Hepatic stellate cell (primary cell): ENCODE measurements around the gene SETD5.
"Not testable (repeated sequence)": the region's sequence is repeated elsewhere in the genome, so short reads cannot be mapped to it uniquely, and the experiment has no call there.

Experiments used
- DNase-seq: peaks from one replicate; pipeline ENCODE4 v3.0.0; 2011; ENCODE audit warnings: low spot score

The SETD5 gene

DNA sequence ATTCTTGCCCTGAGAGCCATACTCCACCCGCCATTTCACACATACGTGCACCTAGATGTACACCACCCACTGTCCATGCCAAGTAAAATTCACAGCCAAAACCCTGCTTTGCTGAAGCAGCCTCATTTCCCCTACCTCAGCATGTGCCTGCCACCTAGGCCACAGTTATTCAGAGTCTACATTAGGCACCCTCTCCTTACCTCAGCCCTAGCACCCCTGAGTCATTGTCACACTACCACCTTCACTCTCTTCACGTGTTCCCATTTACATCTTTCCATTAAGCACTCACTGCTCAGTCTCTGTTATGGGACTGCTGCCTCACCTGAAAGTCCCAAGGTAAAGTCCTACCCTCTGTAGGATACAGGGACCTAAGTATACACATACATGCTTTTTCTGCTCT lies 70.0 kb downstream of the SETD5 start:
- no peak for DNase-seq

DNA sequence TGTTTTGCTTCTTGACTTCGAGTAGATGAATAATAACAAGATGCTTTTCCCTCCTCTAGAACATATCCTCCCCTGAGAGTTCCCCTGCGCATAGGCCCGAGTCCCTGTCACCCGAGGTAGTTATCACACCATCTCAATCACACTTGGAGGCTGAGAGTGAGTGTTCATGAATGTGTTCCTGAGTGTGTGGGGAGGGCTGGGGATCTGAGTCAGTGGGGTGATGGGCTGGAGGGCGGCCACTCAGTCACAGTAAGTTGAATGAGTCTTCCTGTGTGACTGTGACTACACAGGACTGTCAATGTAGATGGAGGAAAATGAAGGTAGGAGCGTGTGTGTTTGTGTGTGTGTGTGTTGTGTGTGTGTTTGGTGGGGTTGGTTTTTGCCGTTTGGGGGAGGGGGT lies 71.0 kb downstream of the SETD5 start:
- no peak for DNase-seq

DNA sequence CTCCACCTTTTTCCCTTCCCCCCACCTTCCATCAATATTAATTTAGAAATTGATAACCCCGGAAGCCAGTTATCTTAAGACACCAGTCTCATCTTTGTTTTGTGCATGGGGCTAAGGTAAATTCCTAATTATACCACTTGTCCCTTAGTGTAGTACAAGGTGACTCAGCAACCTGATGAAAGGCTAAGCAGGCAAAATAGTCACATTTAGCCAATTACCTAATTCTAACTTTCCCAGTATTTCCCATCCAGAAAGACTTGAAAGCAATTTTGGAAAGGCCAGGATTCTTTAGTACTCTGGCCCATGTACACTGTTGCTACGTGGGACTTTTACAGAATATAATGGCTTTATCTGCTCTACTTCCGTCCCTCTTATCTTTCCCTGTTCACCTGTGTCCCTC lies 72.6 kb downstream of the SETD5 start:
- DNase-seq, result no peak

DNA sequence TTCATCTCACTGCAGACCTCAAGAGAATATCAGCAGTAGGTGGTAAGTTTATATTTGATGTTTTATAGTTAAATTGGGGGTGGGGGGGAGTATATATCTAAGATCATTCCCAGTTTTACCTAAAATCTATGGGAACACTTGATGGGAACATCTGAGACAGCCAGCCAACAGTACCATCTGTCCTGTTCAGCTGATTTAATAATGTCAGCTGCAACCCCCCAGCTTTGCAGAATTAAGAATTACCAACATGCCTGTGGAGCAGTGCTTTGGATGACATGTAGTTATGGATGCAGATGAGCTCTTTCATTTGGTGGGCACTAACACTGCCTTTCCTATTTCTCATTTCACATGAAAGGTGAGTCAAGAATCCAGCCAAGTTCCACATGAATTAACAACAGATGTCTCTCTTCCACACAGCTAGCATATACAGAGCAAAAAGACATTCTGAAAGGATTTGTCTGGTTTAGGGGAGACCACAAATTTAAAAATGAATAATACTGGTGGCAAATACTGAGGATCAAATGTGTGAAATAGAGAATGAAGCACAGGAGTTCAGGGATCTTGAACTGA lies 76.2 kb downstream of the SETD5 start:
- no peak for DNase-seq

DNA sequence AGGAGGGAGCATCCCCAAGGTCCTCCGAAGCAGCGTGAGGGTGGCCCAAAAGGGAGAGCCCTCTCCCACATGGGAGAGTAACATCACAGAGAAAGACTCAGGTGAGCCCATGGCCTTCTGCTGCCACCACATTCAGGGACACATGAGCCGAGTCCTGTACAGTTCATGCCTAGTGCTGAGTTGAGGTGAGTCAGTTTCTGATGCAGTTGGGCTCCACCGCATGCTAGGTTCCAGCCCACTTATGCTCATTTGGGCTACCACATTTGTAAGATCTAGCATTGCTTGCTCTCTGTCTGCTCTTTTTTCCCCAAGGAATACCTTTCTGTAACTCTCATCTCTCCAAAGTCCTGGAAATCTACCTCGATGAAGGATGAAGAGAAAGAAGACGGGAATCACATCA lies 77.1 kb downstream of the SETD5 start:
- no peak for DNase-seq

DNA sequence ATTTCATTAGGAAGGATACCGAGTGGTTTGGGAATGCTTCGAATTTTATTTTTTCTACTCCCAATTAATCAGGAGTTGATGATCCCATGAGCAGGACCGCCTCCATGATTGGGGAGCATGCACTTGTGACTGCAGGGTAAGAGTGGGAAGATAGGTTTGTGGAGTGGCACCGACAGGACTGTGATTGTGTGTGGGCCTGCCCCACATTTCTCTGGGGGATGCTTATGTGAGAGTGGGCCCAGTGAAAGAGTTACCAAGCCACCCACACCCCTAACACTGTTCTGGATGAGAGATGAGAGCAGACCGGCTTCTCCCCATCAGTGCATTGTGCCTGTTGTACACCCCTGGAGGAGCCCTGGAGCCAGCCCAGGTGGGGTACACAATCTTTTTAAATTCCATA lies 79.5 kb downstream of the SETD5 start:
- DNase-seq, result no peak

DNA sequence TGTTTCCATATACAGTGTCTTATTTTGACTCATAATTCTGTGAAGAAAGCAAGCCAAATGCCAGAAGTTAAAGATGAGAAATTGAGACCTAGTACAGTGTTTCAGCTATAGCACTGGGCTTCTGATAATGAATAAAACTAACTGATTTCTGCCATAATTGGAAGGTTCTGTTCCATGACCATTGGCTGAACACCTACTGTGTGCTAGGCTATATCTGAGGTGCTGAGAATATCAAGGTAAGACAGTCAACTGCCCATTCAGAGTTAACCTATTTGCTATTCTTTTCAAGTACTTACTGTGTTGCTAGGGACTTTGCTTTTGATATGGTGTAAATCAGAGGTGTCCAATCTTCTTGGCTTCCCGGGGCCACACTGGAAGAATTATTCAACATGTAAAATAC lies 82.8 kb downstream of the SETD5 start:
- no peak for DNase-seq

DNA sequence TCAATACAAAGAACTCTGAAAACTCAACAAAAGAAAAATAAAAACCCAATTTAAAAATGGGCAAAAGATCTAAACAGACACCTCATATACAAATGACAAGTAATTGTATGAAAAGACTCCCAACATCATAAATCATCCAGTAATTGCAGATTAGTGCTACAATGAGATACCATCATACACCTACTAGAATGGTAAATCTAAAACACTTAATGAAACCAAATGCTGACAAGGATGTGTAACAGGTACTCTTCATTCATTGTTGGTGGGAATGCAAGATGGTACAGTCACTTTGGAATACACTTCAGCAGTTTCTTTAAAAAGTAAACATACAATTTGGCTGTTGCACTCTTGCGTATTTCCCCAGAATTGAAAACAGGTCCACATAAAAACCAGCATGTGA lies 87.8 kb downstream of the SETD5 start:
- no peak for DNase-seq

DNA sequence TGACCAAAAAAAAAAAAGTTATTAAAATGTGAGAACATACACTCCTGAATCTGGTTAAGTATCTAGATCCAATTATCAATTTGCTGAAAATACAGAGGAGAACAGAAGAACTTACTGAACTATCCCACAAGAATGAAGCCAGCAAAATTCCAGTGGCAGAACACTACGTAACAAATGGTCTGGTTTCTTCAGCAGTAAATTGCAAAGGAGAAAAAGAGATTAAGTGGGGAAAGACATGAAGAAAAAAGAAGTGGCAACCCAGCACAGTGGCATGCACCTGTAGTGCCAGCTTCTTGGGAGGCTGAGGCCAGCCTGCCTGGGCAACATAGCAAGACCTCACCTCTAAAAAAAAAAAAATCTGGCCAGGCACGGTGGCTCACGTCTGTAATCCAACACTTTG lies 94.1 kb downstream of the SETD5 start:
- DNase-seq, result no peak

DNA sequence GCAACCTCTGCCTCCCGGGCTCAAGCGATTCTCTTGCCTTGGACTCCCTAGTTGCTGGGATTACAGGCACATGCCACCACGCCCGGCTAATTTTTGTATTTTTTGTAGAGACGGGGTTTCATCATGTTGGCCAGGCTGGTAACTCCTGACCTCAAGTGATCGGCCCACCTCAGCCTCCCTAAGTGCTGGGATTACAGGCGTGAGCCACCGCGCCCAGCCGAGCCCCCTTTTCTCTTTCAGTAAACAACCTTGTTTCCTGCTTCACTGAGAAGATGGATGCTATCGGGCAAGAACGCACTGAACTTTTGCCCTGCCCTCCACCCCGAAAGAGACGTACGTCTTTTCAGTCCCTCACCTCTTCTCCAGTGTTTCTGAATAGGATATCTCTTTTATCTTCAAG lies 96.6 kb downstream of the SETD5 start:
- not testable (repeated sequence) for DNase-seq

DNA sequence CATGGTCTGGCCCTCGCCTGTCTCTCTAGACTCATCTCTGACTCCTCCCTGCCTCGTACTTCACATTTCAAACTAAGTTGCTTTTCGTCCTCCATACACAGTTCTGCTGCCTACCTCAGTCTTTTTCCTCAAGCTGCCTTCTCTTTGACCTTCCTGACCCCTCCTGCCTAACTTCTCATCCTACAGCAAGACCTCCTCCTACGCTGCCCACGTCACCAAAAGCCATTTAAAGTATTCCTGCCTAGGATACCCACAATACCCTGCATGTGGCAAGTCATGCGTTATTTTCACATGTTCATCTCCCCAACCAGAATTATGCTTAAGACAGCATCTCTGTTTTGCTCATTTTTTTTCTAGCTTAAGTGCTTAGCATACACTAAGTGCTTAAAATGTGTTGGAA lies 99.5 kb downstream of the SETD5 start:
- no peak for DNase-seq

DNA sequence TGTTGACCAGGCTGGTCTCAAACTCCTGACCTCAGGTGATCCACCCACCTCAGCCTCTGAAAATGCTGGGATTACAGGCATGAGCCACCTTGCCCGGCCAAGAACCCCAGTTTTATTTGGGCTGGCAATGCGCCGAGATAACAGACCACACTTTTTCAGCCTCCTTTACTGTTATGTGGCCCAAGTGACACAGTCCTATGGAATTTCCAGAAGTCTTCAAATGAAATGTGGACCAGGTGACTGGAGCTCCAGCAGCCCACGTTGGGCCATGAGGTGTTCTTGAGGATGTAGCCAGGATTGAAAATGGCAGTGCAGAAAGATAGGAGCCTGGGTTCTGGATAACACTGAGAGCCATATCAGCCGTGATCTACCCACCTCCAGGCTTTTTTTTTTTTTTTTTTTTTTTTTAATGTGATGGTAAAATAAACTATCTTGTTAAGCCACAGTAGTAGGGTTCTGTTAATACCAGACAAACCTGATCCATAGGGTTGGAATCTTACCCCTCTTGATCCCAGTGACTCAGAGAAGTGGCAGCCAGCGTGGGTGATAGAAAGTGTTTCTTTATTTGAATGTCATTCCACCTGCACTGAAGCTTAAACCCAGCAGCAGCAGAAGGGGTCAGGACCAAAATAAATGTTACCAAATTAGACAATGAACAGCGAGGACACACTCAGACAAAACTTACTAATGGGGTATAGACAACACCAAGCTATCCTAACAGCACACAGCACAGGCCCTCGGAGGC lies 100.6 kb downstream of the SETD5 start:
- DNase-seq, result no peak

DNA sequence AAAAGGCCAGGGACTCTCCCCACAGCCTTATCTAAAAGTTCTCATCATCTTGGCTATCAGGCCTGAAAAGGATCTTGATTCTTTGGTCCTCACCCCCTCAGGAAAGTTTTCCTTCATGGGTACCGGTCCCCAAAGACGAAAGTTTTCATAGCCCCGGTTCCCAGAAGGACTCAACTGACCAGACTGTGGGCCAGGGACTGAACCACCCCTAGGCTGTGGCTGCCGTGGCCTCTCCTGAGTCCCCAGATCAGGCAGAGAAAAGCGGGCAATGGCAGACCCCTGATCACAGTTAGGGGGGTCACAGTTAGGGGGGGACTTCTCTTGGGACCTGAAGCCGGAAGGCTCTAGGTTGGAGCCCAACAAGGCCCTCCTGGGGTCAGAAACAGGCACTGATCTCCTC lies 101.4 kb downstream of the SETD5 start:
- DNase-seq, result no peak

DNA sequence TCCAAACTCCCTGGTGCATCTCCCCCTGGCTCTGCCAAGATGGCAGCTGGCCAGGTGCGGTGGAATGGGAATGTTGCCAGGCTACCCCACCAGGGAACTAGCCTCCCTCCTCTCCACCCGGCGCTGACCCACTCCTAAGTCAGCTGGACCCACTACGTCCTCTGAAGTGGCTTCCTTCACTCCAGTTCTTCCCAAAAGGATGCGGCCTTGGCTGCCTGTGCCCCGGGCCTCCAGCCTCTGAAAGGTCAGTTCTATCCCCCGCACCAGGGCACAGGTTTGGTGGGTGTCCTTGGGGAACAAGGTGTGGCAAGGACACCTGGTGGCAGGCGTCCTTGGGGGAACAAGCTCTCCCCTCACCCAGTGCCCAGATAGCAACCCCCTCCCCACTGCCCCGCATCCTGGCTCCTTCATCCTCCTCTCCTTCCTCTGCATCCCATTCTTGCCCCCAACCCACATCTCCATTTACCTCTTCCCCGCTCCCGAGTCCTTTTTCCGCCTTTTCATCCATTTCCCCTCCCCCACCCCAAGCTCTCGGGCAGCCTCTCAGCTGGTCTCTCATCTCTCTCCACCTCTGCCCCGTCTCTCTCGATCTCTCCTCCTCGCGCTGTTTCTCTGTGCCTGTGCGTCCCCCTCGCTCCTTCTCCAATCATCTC lies 102.2 kb downstream of the SETD5 start:
- DNase-seq, result no peak

DNA sequence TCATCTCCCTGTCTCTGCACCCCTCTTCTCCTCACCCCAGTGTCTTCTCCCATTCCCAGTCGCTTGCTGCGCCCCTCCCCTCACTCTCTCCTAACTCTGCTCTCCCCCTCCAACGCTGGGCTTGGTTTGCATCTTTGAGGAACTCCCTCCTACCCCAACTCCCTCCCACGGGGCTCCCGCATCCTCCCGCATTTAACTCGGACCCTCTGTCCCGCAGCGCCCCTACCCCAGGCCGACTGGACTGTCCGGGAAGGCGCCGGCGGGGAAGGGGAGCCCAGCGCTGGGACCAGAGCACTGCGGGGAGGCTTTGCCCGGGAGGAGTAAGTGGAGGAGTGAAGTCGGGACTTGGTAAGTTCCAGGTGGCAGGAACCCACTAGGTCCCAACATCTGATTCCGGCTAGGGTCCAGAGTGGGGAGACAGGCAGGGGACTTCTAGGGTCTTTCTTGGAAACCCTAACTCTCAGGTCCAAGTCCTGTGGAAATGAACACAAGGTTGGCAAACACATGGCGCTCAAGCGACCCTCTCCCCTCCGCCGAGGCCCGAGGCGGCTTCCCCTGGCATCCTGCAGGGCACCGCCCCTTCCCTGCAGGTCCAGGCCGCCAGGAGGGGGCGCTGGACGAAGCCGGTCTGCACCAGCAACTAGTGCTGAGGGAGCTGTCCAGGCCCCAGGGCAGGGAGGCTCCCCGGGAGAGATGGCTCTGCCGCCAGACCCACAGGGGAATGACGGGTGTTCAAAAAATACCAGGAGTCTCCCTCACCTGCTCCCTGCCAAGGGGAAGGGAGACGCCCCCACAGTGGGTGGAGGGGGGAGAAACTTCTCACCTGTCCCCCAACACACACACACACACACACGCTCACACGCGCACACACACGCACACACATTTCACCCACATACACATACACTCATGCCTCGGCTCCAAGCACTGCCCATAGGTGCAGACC lies 103.0 kb downstream of the SETD5 start:
- DNase-seq, result peak; percentile 90

DNA sequence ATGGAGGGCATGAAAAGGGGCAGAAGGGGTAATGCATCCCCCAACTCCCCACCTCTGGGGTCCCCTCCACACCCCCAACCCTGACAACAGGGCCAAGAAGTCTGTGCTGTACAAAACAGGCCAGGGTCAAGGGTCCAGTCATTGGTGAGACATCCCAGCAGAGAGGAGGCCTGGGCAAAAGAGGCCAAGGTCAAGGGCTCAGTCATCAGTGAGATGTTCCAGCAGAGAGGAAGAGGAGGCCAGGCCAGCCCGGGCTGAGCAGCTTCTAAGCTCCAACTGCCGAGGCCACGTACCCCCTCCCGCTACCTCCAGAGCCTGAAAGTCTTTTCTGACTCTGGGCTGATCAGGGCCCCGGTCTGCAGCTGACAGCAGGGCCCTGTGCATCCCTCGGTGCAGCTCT lies 103.8 kb downstream of the SETD5 start:
- no peak for DNase-seq

DNA sequence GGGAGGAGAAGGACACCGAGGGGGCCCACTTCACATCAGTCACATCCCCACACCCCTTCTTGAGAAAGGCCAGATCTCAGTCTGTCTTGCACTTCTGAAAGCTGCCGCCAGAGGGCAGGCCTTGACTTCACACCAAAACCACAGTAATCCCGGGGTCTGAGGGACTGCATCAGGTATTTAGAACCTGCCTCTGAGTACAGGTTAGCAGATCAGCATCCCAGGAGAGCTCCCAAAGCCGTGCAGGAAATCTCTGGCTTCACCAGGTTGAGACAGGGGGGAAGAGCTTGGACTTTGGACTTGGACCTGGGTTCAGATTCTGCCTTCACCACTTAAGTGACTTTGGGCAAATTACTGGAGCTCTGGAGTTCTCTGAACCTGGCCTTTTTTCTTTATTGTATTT lies 105.9 kb downstream of the SETD5 start:
- DNase-seq, result peak; percentile 67

DNA sequence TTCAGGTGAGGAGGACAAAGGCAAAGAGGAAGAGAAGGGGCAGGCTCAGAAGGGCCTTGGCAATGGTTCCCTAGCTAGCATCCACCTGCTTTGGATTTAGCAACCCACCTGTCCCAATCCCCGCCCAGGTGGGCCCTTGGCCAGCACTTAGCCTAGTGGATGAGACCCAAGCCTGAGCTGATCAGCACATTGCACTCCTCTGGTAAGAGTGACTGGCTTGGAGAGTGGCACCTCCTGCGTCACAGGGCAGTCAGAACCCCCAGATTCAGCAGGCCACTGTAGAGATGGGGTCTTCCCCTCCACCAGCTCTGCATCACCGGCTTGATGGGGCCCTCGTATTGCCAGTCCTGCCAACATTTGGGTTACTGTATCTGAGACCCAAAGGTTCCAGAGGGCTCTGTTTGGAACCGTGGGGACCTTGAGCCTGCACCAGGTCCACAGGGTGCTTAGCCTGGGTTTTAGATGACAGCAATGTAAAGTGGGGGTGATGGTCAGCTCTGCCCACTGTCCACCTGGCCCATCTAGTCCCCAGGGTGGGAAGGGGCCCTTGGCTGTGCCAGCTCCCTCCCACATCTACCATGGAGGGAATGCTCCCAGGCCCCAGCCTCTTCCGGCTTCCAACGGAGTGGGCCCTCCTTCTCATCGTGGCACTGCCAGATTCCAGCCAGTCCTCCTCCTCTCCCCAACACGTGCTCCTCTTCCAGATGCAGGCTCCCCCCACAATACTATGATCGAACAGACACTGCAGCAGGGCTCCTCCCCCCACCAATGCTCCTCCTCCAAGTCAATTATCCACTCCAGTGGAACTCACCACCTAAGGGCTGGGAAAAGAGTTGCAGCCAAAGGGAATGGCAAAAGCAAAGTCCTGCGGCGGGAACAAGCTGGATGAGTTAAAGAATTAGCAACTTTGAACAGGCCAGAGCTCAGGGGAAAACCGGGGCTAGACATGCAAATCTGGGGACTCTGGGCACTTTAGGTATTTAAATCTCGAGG lies 110.5 kb downstream of the SETD5 start:
- no peak for DNase-seq

DNA sequence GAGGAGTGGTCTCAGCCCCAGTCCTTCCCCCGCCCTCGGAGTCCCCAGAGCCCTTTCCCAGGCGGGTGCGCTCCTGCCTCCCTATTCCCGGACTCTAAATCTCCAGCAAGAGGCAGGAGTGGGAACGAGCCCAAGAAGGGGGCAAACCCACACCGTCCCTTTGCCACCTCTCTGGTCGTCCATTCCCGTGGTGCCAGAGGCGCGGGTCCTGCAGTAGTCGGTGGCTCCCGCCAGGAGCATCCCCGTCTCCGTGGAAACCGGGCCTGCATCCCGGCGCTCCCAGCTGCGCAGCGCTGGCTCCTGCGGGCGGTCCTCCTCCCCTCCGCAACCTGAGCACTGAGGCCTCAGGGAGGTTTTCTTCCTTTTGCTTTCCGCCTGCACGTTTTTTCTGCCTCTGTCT lies 111.4 kb downstream of the SETD5 start:
- DNase-seq, result no peak

DNA sequence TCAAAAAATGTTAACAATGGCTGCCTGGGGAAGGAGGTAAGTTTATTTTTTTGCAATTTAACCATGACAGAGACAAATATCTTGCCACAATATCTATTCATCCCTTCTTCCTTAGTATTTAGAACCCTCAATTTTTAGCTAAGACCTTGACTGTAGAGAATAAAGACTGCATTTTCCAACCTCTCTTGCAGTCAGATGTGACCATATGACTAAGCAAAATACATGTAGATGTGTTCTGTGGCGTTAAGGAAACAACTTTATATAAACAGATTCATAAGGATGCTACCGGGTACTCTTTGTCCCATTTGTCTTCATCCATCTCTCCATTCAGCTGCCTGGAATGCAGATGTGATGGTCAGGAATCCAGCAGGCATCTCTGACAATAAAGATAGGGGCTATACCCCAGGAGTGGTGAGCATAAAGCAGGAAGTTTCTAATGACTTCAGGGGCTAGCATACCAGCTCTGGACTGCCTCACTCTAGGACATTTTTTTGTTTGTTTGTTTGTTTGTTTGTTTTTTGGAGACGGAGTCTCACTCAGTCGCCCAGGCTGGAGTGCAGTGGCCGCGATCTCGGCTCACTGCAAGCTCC lies 115.1 kb downstream of the SETD5 start:
- DNase-seq, result no peak

DNA sequence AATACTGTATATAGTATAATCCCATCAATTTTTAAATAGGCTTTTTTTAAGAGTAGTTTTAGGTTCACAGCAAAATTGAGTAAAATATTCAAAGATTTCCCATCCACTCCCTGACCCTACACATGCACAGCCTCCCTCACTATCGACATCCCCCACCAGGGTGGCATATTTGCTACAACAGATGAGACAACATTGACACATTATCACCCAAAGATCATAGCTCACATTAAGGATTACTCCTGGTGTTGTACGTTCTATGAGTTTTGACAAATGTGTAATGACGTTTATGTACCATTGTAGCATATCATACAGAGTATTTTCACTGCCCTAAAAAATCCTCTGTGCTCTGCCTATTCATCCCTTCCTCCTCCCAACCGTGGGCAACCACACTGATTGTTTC lies 116.9 kb downstream of the SETD5 start:
- DNase-seq, result no peak
